Vagina (tissue), 2 donors: ENCODE measurements around the gene IGSF9.

Experiments
- CTCF ChIP-seq, 3 experiments: fragments of 450-650 bp in 2 of 3; fragments of 200-600 bp in 1 of 3; sonication (generic) in 1 of 3; IDR thresholded peaks; one replicate each; pipeline ENCODE4 v1.5.1; 2017 to 2019; ENCODE audit warnings: antibody characterized with exemption in 3 of 3, mild to moderate bottlenecking in 2 of 3, moderate library complexity in 2 of 3
- POLR2A ChIP-seq, 2 donors: fragments of 450-650 bp; IDR thresholded peaks; one replicate each; pipeline ENCODE4 v1.6.1; 2017; ENCODE audit warnings: antibody characterized with exemption in 2 of 2, mild to moderate bottlenecking in 2 of 2, moderate library complexity in 2 of 2
- POLR2AphosphoS5 ChIP-seq, 2 donors: sonication (generic); formaldehyde crosslinking; IDR thresholded peaks; one replicate each; pipeline ENCODE4 v1.9.0; 2017; ENCODE audit warnings: antibody characterized with exemption in 2 of 2, mild to moderate bottlenecking in 2 of 2, low read depth in 1 of 2; ENCODE audit not compliant: insufficient read depth in 1 of 2

DNA sequence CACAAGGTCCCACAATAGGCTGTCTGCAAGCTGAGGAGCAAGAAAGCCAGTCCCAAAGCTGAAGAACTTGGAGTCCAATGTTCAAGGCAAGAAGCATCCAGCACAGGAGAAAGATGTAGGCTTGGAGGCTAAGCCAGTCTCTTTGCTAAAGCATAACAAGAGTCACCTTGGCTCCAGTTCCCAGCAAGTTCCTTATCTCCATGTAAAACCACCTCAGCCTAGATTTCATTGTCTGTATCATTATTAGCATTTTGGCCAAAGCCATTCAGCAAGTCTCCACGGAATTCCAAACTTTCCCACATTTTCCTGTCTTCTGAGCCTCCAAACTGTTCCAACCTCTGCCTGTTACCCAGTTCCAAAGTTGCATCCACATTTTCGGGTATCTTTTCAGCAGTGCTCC is 49.5 kb upstream of the IGSF9 start:
- TF ChIP-seq CTCF (IDR thresholded peaks at IDR 0.05) (no peak), POLR2A (IDR thresholded peaks at IDR 0.05) (no peak), POLR2AphosphoS5 (IDR thresholded peaks at IDR 0.05; ENCODE audit: insufficient read depth in 1 of 2, low read depth in 1 of 2) (no peak)
